Smooth muscle cell (in vitro differentiated cells): ENCODE results near the gene NEAT1. TPM values are rescaled to one million over a fixed set of nuclear protein-coding genes. Genes with fewer than 3 reads are reported as not detected.
A peak's percentile ranks its signal among the peaks of the same experiment; 100 is the strongest.

Source experiments
- DNase-seq: peaks from one replicate; lab custom pipeline; 2025; ENCODE audit not compliant: unreplicated experiment; lab: John Stamatoyannopoulos, UW
- H2AFZ ChIP-seq: fragments of 200-600 bp; sonication (generic); 2 replicates; pipeline ENCODE4 v1.6.0; 2016; ENCODE audit warnings: antibody characterized with exemption, low read depth, mild to moderate bottlenecking
- H3F3A ChIP-seq: fragments of 200-600 bp; sonication (generic); 2 replicates; pipeline ENCODE4 v1.6.0; 2017; ENCODE audit warnings: antibody characterized with exemption, low read depth
- H3K27ac ChIP-seq: fragments of 200-600 bp; sonication (generic); 2 replicates; pipeline ENCODE4 v1.5.1; 2016; ENCODE audit warnings: low read depth, mild to moderate bottlenecking
- H3K27me3 ChIP-seq: fragments of 200-600 bp; sonication (generic); 2 replicates; pipeline ENCODE4 v1.6.1; 2016; ENCODE audit warnings: low read depth, mild to moderate bottlenecking
- H3K36me3 ChIP-seq: fragments of 200-600 bp; sonication (generic); 2 replicates; pipeline ENCODE4 v1.5.1; 2016; ENCODE audit warnings: low read depth
- H3K4me1 ChIP-seq: fragments of 200-600 bp; sonication (generic); 2 replicates; pipeline ENCODE4 v1.5.1; 2016; ENCODE audit warnings: low read depth
- H3K4me2 ChIP-seq: fragments of 200-600 bp; sonication (generic); 2 replicates; pipeline ENCODE4 v1.6.0; 2016; ENCODE audit warnings: mild to moderate bottlenecking
- H3K4me3 ChIP-seq: fragments of 200-600 bp; sonication (generic); 2 replicates; pipeline ENCODE4 v1.5.1; 2016; ENCODE audit warnings: mild to moderate bottlenecking
- H3K79me2 ChIP-seq: fragments of 200-600 bp; sonication (generic); 2 replicates; pipeline ENCODE4 v1.6.0; 2016; ENCODE audit warnings: low read depth, mild to moderate bottlenecking
- H3K9ac ChIP-seq: fragments of 200-600 bp; sonication (generic); 2 replicates; pipeline ENCODE4 v1.6.0; 2016; ENCODE audit warnings: low read depth
- H3K9me3 ChIP-seq: fragments of 200-600 bp; sonication (generic); replicated peaks from 2 replicates; pipeline ENCODE4 v1.5.1; 2016; ENCODE audit warnings: low read depth
- H4K20me1 ChIP-seq: fragments of 200-600 bp; sonication (generic); 2 replicates; pipeline ENCODE4 v1.6.0; 2016; ENCODE audit warnings: low read depth
- WGBS: methylation state at CpG from one replicate; pipeline ENCODE4 v1.1.7; 2016; ENCODE audit warnings: low lambda C conversion rate; 5-methylcytosine and 5-hydroxymethylcytosine counted together
- polyA plus RNA-seq: library from polyadenylated mRNA; unstranded; fragments of >200 nt; fragmentation: Nextera tagmentation; extraction: Ambion mirVana; gene quantifications from 2 replicates; pipeline ENCODE4 v1.2.1, GENCODE V29; 2016
- total RNA-seq: library from RNA; depleted of rRNA; stranded (reverse); fragments of >200 nt; gene quantifications from 2 replicates; pipeline ENCODE4 v1.2.3, GENCODE V29; 2014
- TF ChIP-seq, protein P1 (sequence below): fragments of 200-600 bp; sonication (generic); IDR thresholded peaks from 2 replicates; pipeline ENCODE4 v1.5.1; 2017; ENCODE audit warnings: borderline replicate concordance, mild to moderate bottlenecking, antibody characterized with exemption; ENCODE audit not compliant: insufficient read depth, poor library complexity, severe bottlenecking

NEAT1 gene
- total and polyA plus RNA-seq, 2 experiments from 2014 or later = 14.9 to 155 TPM

GRCh38 chr11:65482306-65482850 lies 59.8 kb downstream of the NEAT1 start:
- Histone ChIP-seq H3F3A (peaks cover 55% of the 10 kb centered on the region), H3K36me3 (no peaks in the 10 kb centered on the region), H3K4me2 (no peak overlapping the region), H3K9me3 (no peaks in the 10 kb centered on the region), H2AFZ (no peak overlapping the region), H3K27me3 (no peaks in the 10 kb centered on the region), H3K9ac (no peak overlapping the region), H3K4me1 (peaks cover 53% of the 10 kb centered on the region), H3K27ac (peak overlapping the region; percentile 100), H3K4me3 (no peak overlapping the region), H3K79me2 (peaks cover 40% of the 10 kb centered on the region), H4K20me1 (no peaks in the 10 kb centered on the region)
- WGBS = 93% methylated on average over 2 of the region's 2 CpGs
- no peak for DNase-seq
- TF ChIP-seq, protein P1, sequence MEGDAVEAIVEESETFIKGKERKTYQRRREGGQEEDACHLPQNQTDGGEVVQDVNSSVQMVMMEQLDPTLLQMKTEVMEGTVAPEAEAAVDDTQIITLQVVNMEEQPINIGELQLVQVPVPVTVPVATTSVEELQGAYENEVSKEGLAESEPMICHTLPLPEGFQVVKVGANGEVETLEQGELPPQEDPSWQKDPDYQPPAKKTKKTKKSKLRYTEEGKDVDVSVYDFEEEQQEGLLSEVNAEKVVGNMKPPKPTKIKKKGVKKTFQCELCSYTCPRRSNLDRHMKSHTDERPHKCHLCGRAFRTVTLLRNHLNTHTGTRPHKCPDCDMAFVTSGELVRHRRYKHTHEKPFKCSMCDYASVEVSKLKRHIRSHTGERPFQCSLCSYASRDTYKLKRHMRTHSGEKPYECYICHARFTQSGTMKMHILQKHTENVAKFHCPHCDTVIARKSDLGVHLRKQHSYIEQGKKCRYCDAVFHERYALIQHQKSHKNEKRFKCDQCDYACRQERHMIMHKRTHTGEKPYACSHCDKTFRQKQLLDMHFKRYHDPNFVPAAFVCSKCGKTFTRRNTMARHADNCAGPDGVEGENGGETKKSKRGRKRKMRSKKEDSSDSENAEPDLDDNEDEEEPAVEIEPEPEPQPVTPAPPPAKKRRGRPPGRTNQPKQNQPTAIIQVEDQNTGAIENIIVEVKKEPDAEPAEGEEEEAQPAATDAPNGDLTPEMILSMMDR = no peak

GRCh38 chr11:65485920-65486219 lies 63.3 kb downstream of the NEAT1 start:
- no peak overlapping the region for H2AFZ ChIP-seq
- no peak overlapping the region for H3K4me2 ChIP-seq
- no peaks in the 10 kb centered on the region for H4K20me1 ChIP-seq
- H3F3A ChIP-seq = peaks cover 53% of the 10 kb centered on the region
- no peaks in the 10 kb centered on the region for H3K36me3 ChIP-seq
- no peaks in the 10 kb centered on the region for H3K9me3 ChIP-seq
- no peak overlapping the region for H3K9ac ChIP-seq
- H3K27me3 ChIP-seq = no peaks in the 10 kb centered on the region
- H3K79me2 ChIP-seq = peaks cover 13% of the 10 kb centered on the region
- TF ChIP-seq, protein P1 = no peak
- 56% methylated on average over 5 of the region's 5 CpGs for WGBS
- no peak for DNase-seq
- peak overlapping the region; percentile 98 for H3K27ac ChIP-seq
- H3K4me1 ChIP-seq = peaks cover 60% of the 10 kb centered on the region
- no peak overlapping the region for H3K4me3 ChIP-seq

DNA sequence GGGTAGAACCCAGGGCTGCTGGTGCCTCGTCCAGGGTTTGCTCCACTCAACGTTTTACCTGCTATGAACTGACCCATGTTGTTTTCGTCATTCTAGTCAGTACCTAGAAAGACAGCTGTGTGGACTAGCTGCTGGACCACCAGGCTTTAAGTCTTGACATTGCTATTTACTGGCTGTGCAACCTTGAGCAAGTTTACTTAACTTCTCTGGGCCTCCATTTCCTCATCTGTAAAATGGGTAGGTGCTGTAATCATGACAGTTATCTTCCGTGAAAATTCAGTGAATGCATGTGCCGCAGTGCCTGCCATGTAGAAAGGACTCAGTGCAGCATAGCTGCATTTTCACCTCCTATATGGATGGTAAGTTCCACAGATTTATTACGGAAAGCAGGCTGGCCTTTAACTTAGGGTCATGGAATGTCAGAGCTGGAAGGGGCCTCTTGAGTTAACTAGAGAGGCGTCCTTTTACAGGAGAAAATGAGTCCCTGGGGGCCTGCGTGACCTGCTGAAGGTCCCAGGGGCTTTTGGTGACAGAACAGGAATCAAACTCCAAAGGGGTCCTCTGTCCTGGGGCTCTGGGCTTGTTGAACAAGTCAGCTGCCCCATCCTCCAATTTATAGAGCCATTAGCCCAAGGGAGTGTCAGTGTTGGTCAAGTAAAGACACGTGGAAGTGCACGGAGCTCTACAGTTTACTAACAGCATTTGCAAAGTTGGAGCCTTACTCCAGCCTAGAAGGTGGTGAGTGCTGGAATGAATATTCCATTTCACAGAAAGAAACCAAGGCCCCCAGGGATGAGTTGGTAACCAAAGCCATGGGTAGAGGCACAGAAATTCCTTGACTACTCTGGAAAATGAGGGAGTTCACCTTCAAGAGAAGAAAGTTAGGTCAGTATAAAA lies 64.2 kb downstream of the NEAT1 start:
- Histone ChIP-seq H4K20me1 (no peaks in the 10 kb centered on the region), H3K9me3 (no peaks in the 10 kb centered on the region), H3K27me3 (no peaks in the 10 kb centered on the region), H3K9ac (peak overlapping the region; percentile 82), H3K4me1 (peaks cover 62% of the 10 kb centered on the region), H3K4me2 (peak overlapping the region; percentile 53), H3K27ac (peak overlapping the region; percentile 98), H3F3A (peaks cover 56% of the 10 kb centered on the region), H3K79me2 (peaks cover 10% of the 10 kb centered on the region), H2AFZ (no peak overlapping the region), H3K36me3 (no peaks in the 10 kb centered on the region), H3K4me3 (no peak overlapping the region)
- no peak for DNase-seq
- WGBS = 71% methylated on average over 10 of the region's 10 CpGs
- TF ChIP-seq, protein P1 = no peak
